Uterus (tissue), 2 donors: ENCODE measurements around the gene GYS1.

Source experiments
- CTCF ChIP-seq, 4 experiments: fragments of 200-600 bp in 2 of 4; fragments of 450-650 bp in 2 of 4; sonication (generic) in 2 of 4; IDR thresholded peaks; one replicate each; pipeline ENCODE4 v1.5.1; 2016 to 2019; ENCODE audit warnings: antibody characterized with exemption in 4 of 4, mild to moderate bottlenecking in 2 of 4, moderate library complexity in 1 of 4
- POLR2A ChIP-seq, 2 donors: fragments of 450-650 bp; IDR thresholded peaks; one replicate each; pipeline ENCODE4 v1.6.1; 2016; ENCODE audit warnings: antibody characterized with exemption in 2 of 2, mild to moderate bottlenecking in 1 of 2, moderate library complexity in 1 of 2

DNA sequence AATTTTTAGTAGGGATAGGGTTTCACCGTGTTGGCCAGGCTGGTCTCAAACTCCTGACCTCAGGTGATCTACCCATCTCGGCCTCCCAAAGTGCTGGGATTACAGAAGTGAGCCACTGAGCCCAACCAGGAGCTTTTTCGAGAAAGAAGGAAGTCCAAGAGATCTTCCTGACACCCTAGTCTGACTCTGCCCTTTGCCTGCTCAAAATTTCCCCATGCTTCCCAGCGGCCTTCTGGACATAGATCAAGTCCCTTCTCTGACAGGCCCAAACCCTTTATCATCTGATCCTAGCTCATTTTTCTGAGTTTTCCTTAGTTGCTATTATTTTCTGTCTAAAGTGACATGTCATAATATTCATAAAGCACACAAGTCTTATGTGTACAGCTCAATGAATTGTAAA lies 40.0 kb downstream of the GYS1 start:
- no peak for TF ChIP-seq CTCF (IDR thresholded peaks at IDR 0.05)
- TF ChIP-seq POLR2A (IDR thresholded peaks at IDR 0.05) = no peak
